Psoas muscle (tissue), 8 donors: Measurements from ENCODE around the gene HCAR3. TPM values are rescaled to one million over a fixed set of nuclear protein-coding genes. Genes with fewer than 3 reads are reported as not detected.

Experiments
- ATAC-seq, 4 donors: fragments of 200-7000 bp; cut with Tn5 transposase; one replicate each; pipeline ENCODE4 v1.9.1; 2020; ENCODE audit warnings: moderate library complexity in 3 of 4, mild to moderate bottlenecking in 2 of 4
- DNase-seq, 2 donors: peaks; one replicate each; pipeline ENCODE4 v3.0.0-alpha.2; 2020
- H3K27ac ChIP-seq: fragments of 200-600 bp; one replicate; pipeline ENCODE4 v1.8.0; 2022
- H3K27me3 ChIP-seq, 3 donors: fragments of 200-600 bp in 1 of 3; one replicate each; pipeline versions ENCODE4 v1.6.1 to v1.8.0; 2013 to 2022; ENCODE audit warnings: low read length in 2 of 3, mild to moderate bottlenecking in 2 of 3, moderate library complexity in 1 of 3; ENCODE audit not compliant: insufficient read depth in 3 of 3
- H3K36me3 ChIP-seq, 2 donors: fragments of 200-600 bp in 1 of 2; one replicate each; pipeline versions ENCODE4 v1.6.1 to v1.8.0; 2013 to 2022; ENCODE audit warnings: low read depth in 1 of 2, mild to moderate bottlenecking in 1 of 2, moderate library complexity in 1 of 2; ENCODE audit not compliant: insufficient read depth in 1 of 2
- H3K4me1 ChIP-seq: fragments of 200-600 bp; one replicate; pipeline ENCODE4 v1.8.0; 2022
- H3K4me3 ChIP-seq: fragments of 200-600 bp; one replicate; pipeline ENCODE4 v1.8.0; 2022; ENCODE audit warnings: mild to moderate bottlenecking
- H3K9me3 ChIP-seq: fragments of 200-600 bp; one replicate; pipeline ENCODE4 v1.8.0; 2022
- CTCF ChIP-seq: fragments of 200-600 bp; IDR thresholded peaks from one replicate; pipeline ENCODE4 v1.8.0; 2022; ENCODE audit warnings: antibody characterized with exemption
- WGBS, 3 donors: extraction: QIAGEN DNeasy Blood & Tissue Kit; methylation state at CpG; one replicate each; pipeline versions ENCODE4 v1.1.6 to v1.1.7; 2013; 5-methylcytosine and 5-hydroxymethylcytosine counted together
- intact Hi-C, 2 donors: fragments of 100-400 bp; cut with DNase I; formaldehyde crosslinking; loops; one replicate each; pipeline versions ENCODE4 v1.11.0 to v1.14.2; 2022
- polyA plus RNA-seq, 3 donors: library from polyadenylated mRNA; stranded (reverse); fragments of 200-250 nt; gene quantifications; one replicate each; pipeline ENCODE4 v1.2.3, GENCODE V29; 2013
- total RNA-seq, 4 donors: library from RNA; stranded (reverse); fragmentation: NEBNext Ultra II Directional in 2 of 4; extraction: Animal tissue kit (Norgen Biotek cat#: 25700) in 2 of 4; gene quantifications; one replicate each; pipeline versions ENCODE4 v1.2.1 to v1.2.4, GENCODE V29; 2021 to 2023
- donor health status: healthy with polysubstance abuse.
- donor health status: DM: no; HTN: no; CAD: no; lungs with moderate emphysema.
- donor health status: Bipolar disorder and iron deficiency.
- donor health status: healthy.
- donor health status: DM: yes; HTN: yes; CAD: no.
- donor health status: DM: no; HTN: no; CAD: no.
- donor health status: DM: no; HTN: no; CAD: no.
- donor health status: DM: yes; HTN: yes; CAD: no.

Gene HCAR3
- total and polyA plus RNA-seq, 7 donors, result 0.07 to 0.44 (median 0.13) TPM; not detected in 4

GRCh38 chr12:122672515-122672914 is 44.1 kb downstream of the HCAR3 start:
- no peak for DNase-seq
- intact Hi-C loops, result no loop called here
- H3K9me3 ChIP-seq, result no peaks in the 10 kb centered on the region
- 59 to 62% (median 61%) methylated on average over 2 of the region's 2 CpGs for WGBS, 3 donors
- ATAC-seq, result no peak
- peaks cover 0 to 3% (median 1%) of the 10 kb centered on the region in 3 donors for H3K27me3 ChIP-seq
- TF ChIP-seq CTCF, result no peak
- H3K36me3 ChIP-seq, result no peaks in the 10 kb centered on the region
- no peaks in the 10 kb centered on the region for H3K4me1 ChIP-seq
- H3K4me3 ChIP-seq, result no peak overlapping the region
- no peak overlapping the region for H3K27ac ChIP-seq

GRCh38 chr12:122669397-122670070 is 47.1 kb downstream of the HCAR3 start:
- no peak for DNase-seq
- no peak overlapping the region for H3K4me3 ChIP-seq
- no peaks in the 10 kb centered on the region for H3K9me3 ChIP-seq
- TF ChIP-seq CTCF, result no peak
- ATAC-seq, result no peak
- no peak overlapping the region for H3K27ac ChIP-seq
- 64 to 77% (median 69%) methylated on average over 5 of the region's 5 CpGs for WGBS, 3 donors
- H3K27me3 ChIP-seq, result peaks cover 0 to 1% (median 0%) of the 10 kb centered on the region in 3 donors
- intact Hi-C loops, result no loop called here
- no peaks in the 10 kb centered on the region for H3K4me1 ChIP-seq
- no peaks in the 10 kb centered on the region for H3K36me3 ChIP-seq

- Histone ChIP-seq H3K36me3 (no peaks in the 10 kb centered on the region), H3K4me3 (no peak overlapping the region), H3K9me3 (no peaks in the 10 kb centered on the region), H3K27me3 (peaks cover 0 to 1% (median 0%) of the 10 kb centered on the region in 3 donors), H3K4me1 (no peaks in the 10 kb centered on the region), H3K27ac (no peak overlapping the region)
- ATAC-seq (no peak), DNase-seq (no peak)
- TF ChIP-seq CTCF, result no peak
- intact Hi-C loops, result no loop called here
- 80 to 90% (median 87%) methylated on average over 2 of the region's 2 CpGs for WGBS, 3 donors
Observed at GRCh38 chr12:122668268-122668667, 48.3 kb downstream of the HCAR3 start.

- Histone ChIP-seq H3K27ac (no peak overlapping the region), H3K4me3 (no peak overlapping the region), H3K27me3 (peaks cover 0 to 1% (median 0%) of the 10 kb centered on the region in 3 donors), H3K36me3 (no peaks in the 10 kb centered on the region), H3K4me1 (no peaks in the 10 kb centered on the region), H3K9me3 (no peaks in the 10 kb centered on the region)
- DNase-seq, result no peak
- no peak for TF ChIP-seq CTCF
- ATAC-seq, result no peak
- intact Hi-C loops, result no loop called here
- WGBS, 3 donors, result 90 to 95% (median 93%) methylated on average over 5 of the region's 5 CpGs
Observed at GRCh38 chr12:122665759-122666158, 50.9 kb downstream of the HCAR3 start.

- 82 to 88% (median 83%) methylated on average over 8 of the region's 8 CpGs for WGBS, 3 donors
- no peaks in the 10 kb centered on the region for H3K4me1 ChIP-seq
- ATAC-seq, result no peak
- no peaks in the 10 kb centered on the region for H3K36me3 ChIP-seq
- no peaks in the 10 kb centered on the region for H3K27me3 ChIP-seq
- no peak for DNase-seq
- H3K27ac ChIP-seq, result no peak overlapping the region
- no peak for TF ChIP-seq CTCF
- intact Hi-C loops, result no loop called here
- H3K9me3 ChIP-seq, result no peaks in the 10 kb centered on the region
- H3K4me3 ChIP-seq, result no peak overlapping the region
Observed at GRCh38 chr12:122665349-122665748, 51.3 kb downstream of the HCAR3 start.
